Cardiac muscle cell (in vitro differentiated cells and primary cell): ENCODE results near the gene IL1RAPL1. TPM values are rescaled to one million over a fixed set of nuclear protein-coding genes. Genes with fewer than 3 reads are reported as not detected.

ENCODE experiments used
- DNase-seq, 2 donors: peaks; one replicate each; pipeline versions ENCODE4 v3.0.0 to v3.0.0-alpha.2; 2010 to 2017; ENCODE audit warnings: low read depth in 1 of 2, low spot score in 1 of 2
- H3K27ac ChIP-seq: fragments of 200-600 bp; sonication (generic); 2 replicates; pipeline ENCODE4 v1.5.1; 2016
- H3K27me3 ChIP-seq: fragments of 200-600 bp; sonication (generic); 2 replicates; pipeline ENCODE4 v1.6.0; 2016; ENCODE audit warnings: control low read depth
- H3K36me3 ChIP-seq: fragments of 200-600 bp; sonication (generic); 2 replicates; pipeline ENCODE4 v1.5.1; 2016; ENCODE audit warnings: control low read depth
- H3K4me1 ChIP-seq: fragments of 200-600 bp; sonication (generic); 2 replicates; pipeline ENCODE4 v1.8.1; 2017; ENCODE audit warnings: low read depth, mild to moderate bottlenecking, mixed run types
- H3K4me3 ChIP-seq: fragments of 200-600 bp; sonication (generic); 2 replicates; pipeline ENCODE4 v1.5.1; 2016; ENCODE audit warnings: mild to moderate bottlenecking
- H3K9me3 ChIP-seq: fragments of 200-600 bp; sonication (generic); 2 replicates; pipeline ENCODE4 v1.5.1; 2017; ENCODE audit warnings: low read depth, mild to moderate bottlenecking, control low read depth
- CTCF ChIP-seq: IDR thresholded peaks from 2 replicates; pipeline ENCODE4 v1.5.1; 2012; ENCODE audit warnings: low read depth, mild to moderate bottlenecking, low read length
- polyA plus RNA-seq: library from polyadenylated mRNA; unstranded; fragments of >200 nt; fragmentation: Nextera tagmentation; extraction: Ambion mirVana; gene quantifications from 2 replicates; pipeline ENCODE4 v1.2.1, GENCODE V29; 2016
- total RNA-seq: library from RNA; depleted of rRNA; stranded (reverse); fragments of >200 nt; gene quantifications from 2 replicates; pipeline ENCODE4 v1.2.3, GENCODE V29; 2016

The IL1RAPL1 gene
- total and polyA plus RNA-seq, 2 experiments from 2014 or later, result 3.2 to 4.2 TPM

- Histone ChIP-seq H3K36me3 (no peaks in the 10 kb centered on the region), H3K27ac (no peak overlapping the region), H3K4me1 (no peaks in the 10 kb centered on the region), H3K4me3 (no peak overlapping the region), H3K27me3 (no peaks in the 10 kb centered on the region), H3K9me3 (no peaks in the 10 kb centered on the region)
- TF ChIP-seq CTCF, result no peak
- peak in 1 of 2 donors; percentile 58 for DNase-seq
These were observed 1074.0 kb downstream of the IL1RAPL1 start for GRCh38 chrX:29661290-29661689.

GRCh38 chrX:29662101-29662500, 1074.9 kb downstream of the IL1RAPL1 start:
- Histone ChIP-seq H3K27me3 (no peaks in the 10 kb centered on the region), H3K27ac (no peak overlapping the region), H3K9me3 (no peaks in the 10 kb centered on the region), H3K36me3 (no peaks in the 10 kb centered on the region), H3K4me3 (no peak overlapping the region), H3K4me1 (no peaks in the 10 kb centered on the region)
- TF ChIP-seq CTCF, result no peak
- DNase-seq, result peak in 1 of 2 donors; percentile 55

- Histone ChIP-seq H3K27ac (no peak overlapping the region), H3K27me3 (no peaks in the 10 kb centered on the region), H3K9me3 (no peaks in the 10 kb centered on the region), H3K4me1 (no peaks in the 10 kb centered on the region), H3K4me3 (no peak overlapping the region), H3K36me3 (no peaks in the 10 kb centered on the region)
- peak in 1 of 2 donors; percentile 78 for DNase-seq
- no peak for TF ChIP-seq CTCF
These were observed 1075.7 kb downstream of the IL1RAPL1 start for GRCh38 chrX:29662759-29663503.

GRCh38 chrX:29665532-29665931, 1078.3 kb downstream of the IL1RAPL1 start:
- Histone ChIP-seq H3K4me1 (no peaks in the 10 kb centered on the region), H3K27me3 (no peaks in the 10 kb centered on the region), H3K9me3 (no peaks in the 10 kb centered on the region), H3K36me3 (no peaks in the 10 kb centered on the region), H3K4me3 (no peak overlapping the region), H3K27ac (no peak overlapping the region)
- no peak for DNase-seq
- TF ChIP-seq CTCF, result no peak

GRCh38 chrX:29666366-29666765, 1079.1 kb downstream of the IL1RAPL1 start:
- no peaks in the 10 kb centered on the region for H3K4me1 ChIP-seq
- no peak for TF ChIP-seq CTCF
- no peak overlapping the region for H3K4me3 ChIP-seq
- no peaks in the 10 kb centered on the region for H3K9me3 ChIP-seq
- H3K27me3 ChIP-seq, result no peaks in the 10 kb centered on the region
- DNase-seq, result no peak
- no peak overlapping the region for H3K27ac ChIP-seq
- no peaks in the 10 kb centered on the region for H3K36me3 ChIP-seq
